ENCODE measurements around the gene HELB. TPM values are rescaled to one million over a fixed set of nuclear protein-coding genes. Genes with fewer than 3 reads are reported as not detected.

Gene HELB
- total and polyA plus RNA-seq, 10 of the 15 experiments (the other 5 are each of a cell fraction or from before 2014, with no cell fraction given), result 0.58 to 10.0 (median 4.4) TPM

GRCh38 chr12:66272650-66273049, 29.6 kb upstream of the HELB start:
- no TSS peak for BruUV-seq (replicated peaks)
- ATAC-seq (no peak), FAIRE-seq (no peak), DNase-seq (ENCODE audit: low read depth, low spot score) (no peak)
- ChIA-PET POLR2A (no interaction called here), SMC1A (ENCODE audit: uncharacterized antibody, unreplicated experiment) (interaction anchor here (0.8 to 1.2 kb wide), 4 partner anchors 13 to 901 kb away, joined by 3 to 4 read pairs (median 3); no protein-coding TSS in a partner anchor), RAD21 (ENCODE audit: unreplicated experiment) (interaction anchor here (0.9 to 2.0 kb wide), 4 partner anchors 30 to 420 kb away, joined by 3 to 8 read pairs (median 3); partner anchors contain the start of gene HELB), CTCF (interaction anchor here (1.5 kb wide), 1 partner anchor 420 kb away, joined by 3 read pairs; no protein-coding TSS in a partner anchor)
- Histone ChIP-seq H3K36me3 (ENCODE audit: control insufficient read depth in 2 of 2, insufficient read depth in 2 of 2, low read length in 1 of 2) (no peaks in the 10 kb centered on the region), H3K4me1 (ENCODE audit: control insufficient read depth, insufficient read depth, low read length) (peaks cover 9% of the 10 kb centered on the region), H3K9ac (ENCODE audit: control insufficient read depth, insufficient read depth, low read length) (no peak overlapping the region), H3K79me2 (ENCODE audit: control insufficient read depth, insufficient read depth, low read length) (no peaks in the 10 kb centered on the region), H3K4me3 (no peak overlapping the region), H4K20me1 (ENCODE audit: control insufficient read depth, insufficient read depth) (no peaks in the 10 kb centered on the region), H3K4me2 (ENCODE audit: control insufficient read depth, insufficient read depth) (no peak overlapping the region), H3K27ac (ENCODE audit: control insufficient read depth, insufficient read depth) (no peak overlapping the region), H2AFZ (ENCODE audit: control insufficient read depth, low read depth, low read length) (no peak overlapping the region), H3K9me3 (replicated peaks; ENCODE audit: control insufficient read depth, insufficient read depth, low read length) (no peaks in the 10 kb centered on the region), H3K27me3 (replicated peaks in 1 of 2; ENCODE audit: control insufficient read depth in 2 of 2, insufficient read depth in 2 of 2, low read length in 1 of 2) (no peaks in the 10 kb centered on the region)
- intact Hi-C loops (cut with micrococcal nuclease; ENCODE audit: unreplicated experiment) (no loop called here), in situ Hi-C loops (cut with MboI) (no loop called here)
- TF ChIP-seq HDGF (IDR thresholded peaks at IDR 0.05) (no peak), SREBF2 (IDR thresholded peaks at IDR 0.05; ENCODE audit: low read length) (no peak), SIN3A (IDR thresholded peaks at IDR 0.05; ENCODE audit: low read depth, low read length) (no peak), ZBTB40 (IDR thresholded peaks at IDR 0.05; ENCODE audit: borderline replicate concordance) (no peak), PML (IDR thresholded peaks at IDR 0.05; ENCODE audit: low read length) (no peak), POU2F2 (IDR thresholded peaks at IDR 0.05; ENCODE audit: borderline replicate concordance, low read depth, low read length) (no peak), PBX3 (IDR thresholded peaks at IDR 0.05; ENCODE audit: insufficient replicate concordance, low read depth, low read length) (no peak), NR2C2 (IDR thresholded peaks at IDR 0.05; ENCODE audit: borderline replicate concordance, control insufficient read depth, insufficient read length, low read depth) (no peak), SMARCA5 (IDR thresholded peaks at IDR 0.05) (no peak), ZBTB33 (IDR thresholded peaks at IDR 0.05) (no peak), BCL11A (IDR thresholded peaks at IDR 0.05; ENCODE audit: low read depth, low read length) (no peak)
- TF ChIP-seq, protein P1, sequence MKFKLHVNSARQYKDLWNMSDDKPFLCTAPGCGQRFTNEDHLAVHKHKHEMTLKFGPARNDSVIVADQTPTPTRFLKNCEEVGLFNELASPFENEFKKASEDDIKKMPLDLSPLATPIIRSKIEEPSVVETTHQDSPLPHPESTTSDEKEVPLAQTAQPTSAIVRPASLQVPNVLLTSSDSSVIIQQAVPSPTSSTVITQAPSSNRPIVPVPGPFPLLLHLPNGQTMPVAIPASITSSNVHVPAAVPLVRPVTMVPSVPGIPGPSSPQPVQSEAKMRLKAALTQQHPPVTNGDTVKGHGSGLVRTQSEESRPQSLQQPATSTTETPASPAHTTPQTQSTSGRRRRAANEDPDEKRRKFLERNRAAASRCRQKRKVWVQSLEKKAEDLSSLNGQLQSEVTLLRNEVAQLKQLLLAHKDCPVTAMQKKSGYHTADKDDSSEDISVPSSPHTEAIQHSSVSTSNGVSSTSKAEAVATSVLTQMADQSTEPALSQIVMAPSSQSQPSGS (IDR thresholded peaks at IDR 0.05; ENCODE audit: low read length), result no peak
- TF ChIP-seq, protein P2, sequence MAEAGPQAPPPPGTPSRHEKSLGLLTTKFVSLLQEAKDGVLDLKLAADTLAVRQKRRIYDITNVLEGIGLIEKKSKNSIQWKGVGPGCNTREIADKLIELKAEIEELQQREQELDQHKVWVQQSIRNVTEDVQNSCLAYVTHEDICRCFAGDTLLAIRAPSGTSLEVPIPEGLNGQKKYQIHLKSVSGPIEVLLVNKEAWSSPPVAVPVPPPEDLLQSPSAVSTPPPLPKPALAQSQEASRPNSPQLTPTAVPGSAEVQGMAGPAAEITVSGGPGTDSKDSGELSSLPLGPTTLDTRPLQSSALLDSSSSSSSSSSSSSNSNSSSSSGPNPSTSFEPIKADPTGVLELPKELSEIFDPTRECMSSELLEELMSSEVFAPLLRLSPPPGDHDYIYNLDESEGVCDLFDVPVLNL (IDR thresholded peaks at IDR 0.05; ENCODE audit: low read depth, low read length), result no peak
- 28% methylated on average over 3 of the region's 3 CpGs for WGBS (ENCODE audit: insufficient coverage, insufficient replicate concordance, low lambda C conversion rate, missing lambda C conversion rate)
